Measurements from ENCODE around the gene HDAC3.

HDAC3 gene

DNA sequence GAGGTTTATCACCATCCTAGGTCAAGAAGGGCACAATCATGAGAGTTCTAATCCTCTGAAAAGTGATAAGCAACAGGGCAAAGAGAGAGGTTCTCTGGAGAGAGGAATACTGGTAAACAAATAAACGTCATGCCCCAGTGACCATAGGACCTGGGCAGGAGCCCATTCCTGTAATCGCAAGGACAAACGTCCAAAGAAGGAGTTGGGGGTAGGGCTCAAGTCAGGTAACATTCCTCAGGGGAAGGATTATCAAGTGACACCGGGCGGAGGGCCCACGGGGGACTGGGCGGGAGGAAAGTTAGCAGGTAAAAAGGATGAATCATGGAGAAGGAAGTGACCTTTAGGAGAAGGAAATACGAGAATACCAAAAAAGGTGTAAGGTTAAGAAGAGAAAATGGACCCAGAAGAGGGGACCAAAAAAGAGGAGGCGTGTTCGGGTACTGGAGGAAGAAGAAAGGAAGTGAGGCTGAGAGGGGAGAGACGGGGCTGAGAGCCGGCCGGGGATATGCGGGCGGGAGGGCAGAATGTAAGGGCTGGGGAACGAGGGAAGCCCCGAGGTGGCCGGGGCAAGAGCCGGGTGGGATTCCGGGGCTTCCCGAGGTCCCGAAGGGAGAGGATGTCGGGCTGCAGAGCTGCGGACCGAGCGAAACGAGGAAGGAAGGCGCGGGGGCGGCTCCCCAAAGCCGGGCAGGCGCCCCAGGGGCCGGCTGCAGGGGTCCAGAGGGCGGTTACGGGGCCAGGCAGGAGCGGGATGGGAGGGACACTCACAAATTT is 18.4 kb downstream of the HDAC3 start:
- no peak for TF ChIP-seq EGR1 (IDR thresholded peaks at IDR 0.05)
- TF ChIP-seq TAF1 (IDR thresholded peaks at IDR 0.05; ENCODE audit: low read depth): no peak
- TF ChIP-seq FOXM1 (IDR thresholded peaks at IDR 0.05; ENCODE audit: borderline replicate concordance, low read depth): no peak
- no peak for TF ChIP-seq CREB1 (IDR thresholded peaks at IDR 0.05; ENCODE audit: low read depth)
- no peak for TF ChIP-seq REST (IDR thresholded peaks at IDR 0.05; ENCODE audit: low read depth)
- TF ChIP-seq TEAD4 (IDR thresholded peaks at IDR 0.05): peak; percentile 82
- TF ChIP-seq NFIC (IDR thresholded peaks at IDR 0.05): peak; percentile 25; the same call in 1 of the 2 replicates
- no peak for TF ChIP-seq CEBPB (IDR thresholded peaks at IDR 0.05)
- TF ChIP-seq EP300 (IDR thresholded peaks at IDR 0.05; ENCODE audit: borderline replicate concordance): peak; percentile 35; the same call in 1 of the 2 replicates
- no peak for TF ChIP-seq YY1 (IDR thresholded peaks at IDR 0.05; ENCODE audit: low read depth)
- TF ChIP-seq TCF12 (IDR thresholded peaks at IDR 0.05; ENCODE audit: low read depth): 0 out of 2 replicates have a peak, but pooled peaks have one; percentile 14
- 0 out of 2 replicates have a peak, but pooled peaks have one; percentile 16 for TF ChIP-seq USF1 (IDR thresholded peaks at IDR 0.05)
- TF ChIP-seq, protein P1, sequence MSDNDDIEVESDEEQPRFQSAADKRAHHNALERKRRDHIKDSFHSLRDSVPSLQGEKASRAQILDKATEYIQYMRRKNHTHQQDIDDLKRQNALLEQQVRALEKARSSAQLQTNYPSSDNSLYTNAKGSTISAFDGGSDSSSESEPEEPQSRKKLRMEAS (IDR thresholded peaks at IDR 0.05): no peak
- TF ChIP-seq RAD21 (IDR thresholded peaks at IDR 0.05; ENCODE audit: low read depth): no peak

DNA sequence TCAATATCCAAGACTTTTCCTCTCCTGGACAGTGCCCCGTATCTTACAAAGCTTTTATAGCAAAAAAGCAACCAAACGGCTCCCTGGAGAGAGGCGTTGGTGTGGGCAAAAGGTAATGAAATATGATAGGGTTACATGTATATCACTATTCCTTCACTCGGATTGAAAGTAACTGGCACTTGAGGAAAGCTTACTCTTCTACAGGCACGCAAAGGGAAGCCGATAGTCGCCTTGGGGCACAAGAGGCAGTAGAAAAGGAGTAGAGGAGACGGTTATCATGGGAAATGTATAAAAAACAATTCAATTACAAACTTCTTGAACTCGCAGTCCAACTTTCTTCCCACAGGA is 19.0 kb downstream of the HDAC3 start:
- no peak for TF ChIP-seq TAF1 (IDR thresholded peaks at IDR 0.05; ENCODE audit: low read depth)
- TF ChIP-seq RAD21 (IDR thresholded peaks at IDR 0.05; ENCODE audit: low read depth): no peak
- TF ChIP-seq EP300 (IDR thresholded peaks at IDR 0.05; ENCODE audit: borderline replicate concordance): no peak
- TF ChIP-seq FOXM1 (IDR thresholded peaks at IDR 0.05; ENCODE audit: borderline replicate concordance, low read depth): no peak
- TF ChIP-seq ZBTB7A (IDR thresholded peaks at IDR 0.05; ENCODE audit: low read depth): no peak
- no peak for TF ChIP-seq EGR1 (IDR thresholded peaks at IDR 0.05)
- no peak for TF ChIP-seq REST (IDR thresholded peaks at IDR 0.05; ENCODE audit: low read depth)
- TF ChIP-seq USF1 (IDR thresholded peaks at IDR 0.05): no peak
- TF ChIP-seq CEBPB (IDR thresholded peaks at IDR 0.05): no peak
- no peak for TF ChIP-seq CREB1 (IDR thresholded peaks at IDR 0.05; ENCODE audit: low read depth)
- TF ChIP-seq, protein P1 (IDR thresholded peaks at IDR 0.05): no peak
- no peak for TF ChIP-seq TEAD4 (IDR thresholded peaks at IDR 0.05)
- TF ChIP-seq NFIC (IDR thresholded peaks at IDR 0.05): no peak
- no peak for TF ChIP-seq TCF12 (IDR thresholded peaks at IDR 0.05; ENCODE audit: low read depth)
- no peak for TF ChIP-seq YY1 (IDR thresholded peaks at IDR 0.05; ENCODE audit: low read depth)

DNA sequence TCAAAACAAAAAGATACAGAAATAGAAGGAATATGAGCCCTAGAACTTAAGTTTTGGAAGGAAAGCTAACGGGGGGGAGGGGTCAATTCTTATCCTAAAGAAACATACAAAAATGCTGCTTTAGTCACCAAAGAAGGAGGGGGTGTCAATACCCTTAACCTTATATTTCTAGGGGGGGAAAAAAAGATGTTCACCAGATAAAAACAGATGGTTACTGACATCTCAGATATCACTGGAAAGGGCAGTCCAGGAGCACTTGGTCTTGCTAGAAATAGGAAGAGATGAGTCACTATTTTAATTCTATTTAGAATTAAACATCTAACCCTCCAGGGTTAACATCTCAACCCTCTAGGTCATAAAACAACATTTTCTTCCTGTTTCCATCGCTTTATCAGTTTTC is 19.5 kb downstream of the HDAC3 start:
- TF ChIP-seq EP300 (IDR thresholded peaks at IDR 0.05; ENCODE audit: borderline replicate concordance) (no peak), YY1 (IDR thresholded peaks at IDR 0.05; ENCODE audit: low read depth) (no peak), CEBPB (IDR thresholded peaks at IDR 0.05) (no peak), EGR1 (IDR thresholded peaks at IDR 0.05) (no peak), RAD21 (IDR thresholded peaks at IDR 0.05; ENCODE audit: low read depth) (no peak), FOXM1 (IDR thresholded peaks at IDR 0.05; ENCODE audit: borderline replicate concordance, low read depth) (no peak), TCF12 (IDR thresholded peaks at IDR 0.05; ENCODE audit: low read depth) (no peak), REST (IDR thresholded peaks at IDR 0.05; ENCODE audit: low read depth) (no peak), TEAD4 (IDR thresholded peaks at IDR 0.05) (no peak), ZBTB7A (IDR thresholded peaks at IDR 0.05; ENCODE audit: low read depth) (no peak), USF1 (IDR thresholded peaks at IDR 0.05) (no peak), TAF1 (IDR thresholded peaks at IDR 0.05; ENCODE audit: low read depth) (no peak), CREB1 (IDR thresholded peaks at IDR 0.05; ENCODE audit: low read depth) (no peak)
